GM21423 (cell line): ENCODE results near the gene PLN.

Experiments used
- ATAC-seq: cut with Tn5 transposase; IDR thresholded peaks from one replicate; pipeline ENCODE4 v1.9.1; 2021; ENCODE audit warnings: mild to moderate bottlenecking, moderate library complexity; ENCODE audit not compliant: unreplicated experiment

Gene PLN

GRCh38 chr6:118578617-118579016 lies 30.5 kb downstream of the PLN start:
- no peak for ATAC-seq

DNA sequence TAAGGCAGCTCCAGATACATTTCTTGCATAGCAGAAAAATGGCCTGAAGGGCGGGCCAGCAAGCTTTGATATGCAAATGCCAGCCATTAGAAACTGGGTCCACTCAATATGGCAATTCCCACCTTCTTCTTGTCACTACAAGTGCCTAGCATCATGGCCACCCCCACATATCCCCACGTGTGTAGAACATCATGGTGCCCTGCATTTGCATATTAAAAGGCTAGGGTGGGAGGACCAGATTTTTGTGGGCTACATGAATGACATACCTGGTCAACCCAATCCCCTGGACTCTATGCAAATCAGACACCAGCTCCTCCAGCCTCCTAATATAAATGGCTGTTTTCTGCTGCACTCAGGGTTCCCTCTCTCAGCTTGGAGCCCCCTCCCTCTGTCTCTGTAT lies 31.7 kb downstream of the PLN start:
- no peak for ATAC-seq

GRCh38 chr6:118580585-118581419 lies 32.7 kb downstream of the PLN start:
- peak; percentile 65 for ATAC-seq

DNA sequence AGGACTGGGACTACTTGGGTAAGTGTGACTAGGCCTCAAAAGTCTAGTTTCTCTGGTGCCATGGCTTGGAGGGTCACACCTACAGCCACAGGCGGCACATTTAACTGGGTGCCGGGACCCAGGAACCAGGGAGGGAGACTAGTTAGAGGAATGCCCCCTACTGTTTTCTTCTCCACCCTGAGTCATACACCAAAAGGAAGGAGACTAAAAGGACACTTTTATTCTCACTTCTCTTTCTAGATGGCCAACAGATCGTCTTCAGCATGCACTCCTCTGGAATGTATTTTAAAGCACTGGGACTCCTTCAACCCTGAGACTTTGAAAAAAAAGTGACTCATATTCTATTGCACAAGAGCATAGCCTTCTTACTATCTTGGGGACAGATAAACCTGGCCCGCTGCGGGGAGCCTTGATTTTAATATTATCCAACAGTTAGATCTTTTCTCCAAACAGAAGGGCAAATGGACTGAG lies 33.4 kb downstream of the PLN start:
- ATAC-seq = no peak

- no peak for ATAC-seq
These were observed 36.8 kb downstream of the PLN start for GRCh38 chr6:118584911-118585310.

GRCh38 chr6:118586746-118587485 lies 38.8 kb downstream of the PLN start:
- no peak for ATAC-seq

DNA sequence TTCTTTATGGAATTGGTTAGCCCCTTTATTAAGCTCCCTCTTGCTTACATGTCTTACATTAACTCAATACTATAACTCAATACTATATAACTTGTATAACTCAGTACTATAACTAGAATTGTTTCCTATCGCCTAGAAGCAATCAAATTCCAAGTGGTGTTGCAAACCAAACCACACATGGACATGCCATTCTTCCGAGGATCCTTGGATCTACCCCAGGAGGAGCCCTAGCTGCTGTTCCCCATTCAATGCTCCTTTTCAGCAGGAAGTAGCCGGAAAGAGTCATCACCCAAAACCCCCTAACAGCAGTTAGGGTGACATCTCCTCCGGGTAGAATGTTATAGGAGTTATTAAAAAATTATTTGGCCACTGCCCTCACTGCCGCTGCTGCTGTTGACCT lies 40.5 kb downstream of the PLN start:
- ATAC-seq = no peak

- ATAC-seq = no peak
These were observed 41.1 kb downstream of the PLN start for GRCh38 chr6:118589186-118589585.

GRCh38 chr6:118589649-118590365 lies 41.7 kb downstream of the PLN start:
- no peak for ATAC-seq

- ATAC-seq = no peak
These were observed 43.8 kb downstream of the PLN start for GRCh38 chr6:118591897-118592296.

DNA sequence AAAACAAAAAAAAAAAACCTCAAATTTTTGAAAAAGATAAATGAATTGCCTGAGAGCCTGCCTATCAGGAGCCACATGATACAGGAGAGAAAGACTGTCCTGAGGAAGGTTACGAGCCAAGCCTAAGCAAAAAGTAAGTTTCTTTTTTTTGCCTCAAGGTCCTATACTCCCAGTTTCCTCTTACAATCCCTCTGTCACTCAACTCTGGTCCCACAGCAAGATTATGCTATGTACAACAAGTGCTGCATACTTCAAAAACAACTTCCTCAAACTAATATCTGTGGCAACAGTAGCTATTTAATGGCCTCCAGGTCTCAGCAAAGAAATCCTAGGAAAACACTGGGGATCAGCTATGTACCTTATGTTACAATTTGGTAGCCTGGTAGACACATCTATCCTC lies 46.8 kb downstream of the PLN start:
- no peak for ATAC-seq

DNA sequence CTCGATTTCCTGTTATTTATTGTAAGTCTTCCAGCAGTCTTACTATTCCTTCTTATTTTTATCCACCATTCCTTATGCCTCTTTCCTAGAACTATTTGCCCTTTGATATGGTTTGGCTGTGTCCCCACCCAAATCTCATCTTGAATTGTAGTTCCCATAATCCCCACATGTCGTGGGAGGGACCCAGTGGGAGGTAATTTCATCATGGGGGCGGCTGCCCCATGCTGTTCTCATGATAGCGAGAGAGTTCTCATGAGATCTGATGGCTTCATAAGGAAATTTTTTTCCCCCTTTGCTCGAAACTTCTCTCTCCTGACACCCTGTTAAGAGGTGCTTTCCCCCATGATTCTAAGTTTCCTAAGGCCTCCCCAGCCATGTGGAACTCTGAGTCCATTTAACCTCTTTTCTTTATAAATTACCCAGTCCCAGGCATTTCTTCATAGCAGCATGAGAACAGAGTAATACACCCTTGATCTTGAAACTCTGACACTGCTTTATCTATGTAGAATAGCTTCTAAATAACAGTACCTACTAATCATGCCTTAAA lies 48.8 kb downstream of the PLN start:
- ATAC-seq = no peak

- ATAC-seq = no peak
These were observed 49.5 kb downstream of the PLN start for GRCh38 chr6:118597636-118598035.

DNA sequence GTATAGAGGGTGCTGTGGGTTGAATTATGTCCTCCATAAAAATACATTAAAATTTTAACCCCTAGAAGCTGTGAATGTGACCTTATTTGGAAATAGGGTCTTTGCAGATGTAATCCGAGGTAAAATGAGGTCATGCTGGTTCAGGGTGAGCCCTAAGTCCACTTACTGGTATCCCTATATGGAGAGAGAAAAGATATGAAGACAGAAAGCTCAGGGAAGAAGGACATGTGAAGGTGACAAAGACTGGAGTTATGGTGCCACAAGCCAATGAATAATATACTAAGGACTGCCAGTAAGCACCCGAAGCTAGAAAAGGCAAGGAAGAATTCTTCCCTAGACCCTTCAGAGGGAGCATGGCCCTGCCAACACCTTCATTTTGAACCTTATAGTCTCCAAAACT lies 50.2 kb downstream of the PLN start:
- ATAC-seq = no peak

- ATAC-seq = no peak
These were observed 54.2 kb downstream of the PLN start for GRCh38 chr6:118602300-118602699.

DNA sequence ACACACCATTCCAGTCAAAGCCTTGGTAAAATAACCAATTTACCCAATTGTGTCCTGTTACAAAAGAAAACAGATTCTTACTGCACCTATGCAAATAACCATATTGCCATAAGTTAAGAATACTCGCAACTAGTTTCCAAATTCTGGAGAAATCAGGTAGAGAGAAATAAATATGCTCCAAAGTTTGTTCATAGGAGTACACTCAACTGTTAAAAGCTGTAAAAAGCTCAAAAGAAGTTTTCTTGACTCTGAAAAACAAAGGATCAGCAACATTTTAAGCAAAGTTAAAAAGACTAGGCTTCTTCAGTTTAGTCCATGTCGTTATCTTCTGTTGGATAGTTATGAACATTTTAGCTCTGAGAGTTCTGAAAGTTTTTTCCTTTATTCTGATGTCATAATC lies 55.3 kb downstream of the PLN start:
- ATAC-seq = no peak

- ATAC-seq = no peak
These were observed 58.2 kb downstream of the PLN start for GRCh38 chr6:118606268-118606667.

- no peak for ATAC-seq
These were observed 58.8 kb downstream of the PLN start for GRCh38 chr6:118606858-118607257.
